Activated T-helper 1 cell treated with anti-CD3 and anti-CD28 coated beads, Interleukin-2, amount 50 U/mL, for 16 hours (primary cell): ENCODE results near the gene GFER.
"Not testable (repeated sequence)": the region's sequence is repeated elsewhere in the genome, so short reads cannot be mapped to it uniquely, and the experiment has no call there.

ENCODE experiments used
- DNase-seq, 2 donors: peaks; one replicate each; pipeline ENCODE4 v3.0.0-alpha.2; 2020; ENCODE audit warnings: low read depth in 1 of 2, low spot score in 1 of 2

GFER gene

GRCh38 chr16:2005646-2006045, 21.7 kb downstream of the GFER start:
- no peak for DNase-seq

GRCh38 chr16:2006317-2006716, 22.3 kb downstream of the GFER start:
- no peak for DNase-seq

GRCh38 chr16:2007081-2007836, 23.3 kb downstream of the GFER start:
- DNase-seq, result no peak

GRCh38 chr16:2008009-2008526, 24.1 kb downstream of the GFER start:
- DNase-seq, result no peak

GRCh38 chr16:2008631-2009163, 24.7 kb downstream of the GFER start:
- no peak for DNase-seq

GRCh38 chr16:2009164-2009711, 25.2 kb downstream of the GFER start:
- no peak for DNase-seq

- DNase-seq, result peak; percentile 50 to 76
Observed at GRCh38 chr16:2009791-2010510, 26.0 kb downstream of the GFER start, which contains the start of gene ZNF598. ZNF598 (minus strand) TSS chr16:2009821.

GRCh38 chr16:2011726-2012125, 27.7 kb downstream of the GFER start:
- DNase-seq, result not testable (repeated sequence)

- no peak for DNase-seq
Observed at GRCh38 chr16:2013527-2013926, 29.5 kb downstream of the GFER start.

GRCh38 chr16:2015117-2015946, 31.3 kb downstream of the GFER start:
- DNase-seq, result no peak

- no peak for DNase-seq
Observed at GRCh38 chr16:2015947-2016208, 31.9 kb downstream of the GFER start.

GRCh38 chr16:2016407-2016922, 32.5 kb downstream of the GFER start:
- DNase-seq, result no peak

GRCh38 chr16:2019518-2019920, 35.5 kb downstream of the GFER start, which contains the start of gene NPW:
NPW (plus strand) TSS chr16:2019785.
- no peak for DNase-seq

- no peak for DNase-seq
Observed at GRCh38 chr16:2019921-2020831, 36.2 kb downstream of the GFER start.

- DNase-seq, result no peak
Observed at GRCh38 chr16:2022723-2023091, 38.7 kb downstream of the GFER start.

- peak; percentile 95 to 96 for DNase-seq
Observed at GRCh38 chr16:2023092-2024031, 39.4 kb downstream of the GFER start.

GRCh38 chr16:2024032-2024420, 40.0 kb downstream of the GFER start:
- no peak for DNase-seq

- DNase-seq, result no peak
Observed at GRCh38 chr16:2025251-2025650, 41.3 kb downstream of the GFER start.
